Cardiac fibroblast (primary cell): Measurements from ENCODE around the gene CD33.

Experiments
- DNase-seq, 2 donors: peaks; one replicate each; pipeline versions ENCODE4 v3.0.0 to v3.0.0-alpha.2; 2010; ENCODE audit warnings: low read depth in 2 of 2
- H3K4me3 ChIP-seq, 2 donors: replicated peaks in 1 of 2; 1 replicate in 1 of 2; 2 replicates in 1 of 2; pipeline ENCODE4 v1.5.1; 2011; ENCODE audit warnings: low read depth in 2 of 2, low read length in 2 of 2, mild to moderate bottlenecking in 2 of 2, moderate library complexity in 1 of 2
- TF ChIP-seq, protein P1 (sequence below): IDR thresholded peaks from one replicate; pipeline ENCODE4 v1.5.1; 2011; ENCODE audit warnings: low read depth, mild to moderate bottlenecking, low read length, inconsistent platforms

Gene CD33

DNA sequence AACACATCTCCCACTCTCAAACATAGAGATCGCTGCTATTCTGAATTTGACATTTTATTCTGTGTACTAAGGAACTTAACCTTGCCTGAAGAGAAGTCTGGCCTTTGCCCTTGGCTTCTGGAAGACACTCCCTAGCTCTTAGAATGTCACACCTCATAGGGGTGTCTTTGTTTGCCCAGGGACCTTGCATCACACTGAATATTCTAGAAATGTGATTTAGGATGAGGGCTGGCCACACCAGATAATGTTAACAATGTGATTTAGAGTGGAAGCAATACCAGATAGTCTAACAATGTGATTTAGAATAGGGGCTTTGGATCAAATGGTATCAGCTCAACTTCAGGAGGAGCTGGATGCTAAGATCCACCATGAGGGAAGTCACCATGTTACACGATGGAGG, 32.6 kb downstream of the CD33 start:
- no peak for DNase-seq
- TF ChIP-seq, protein P1, sequence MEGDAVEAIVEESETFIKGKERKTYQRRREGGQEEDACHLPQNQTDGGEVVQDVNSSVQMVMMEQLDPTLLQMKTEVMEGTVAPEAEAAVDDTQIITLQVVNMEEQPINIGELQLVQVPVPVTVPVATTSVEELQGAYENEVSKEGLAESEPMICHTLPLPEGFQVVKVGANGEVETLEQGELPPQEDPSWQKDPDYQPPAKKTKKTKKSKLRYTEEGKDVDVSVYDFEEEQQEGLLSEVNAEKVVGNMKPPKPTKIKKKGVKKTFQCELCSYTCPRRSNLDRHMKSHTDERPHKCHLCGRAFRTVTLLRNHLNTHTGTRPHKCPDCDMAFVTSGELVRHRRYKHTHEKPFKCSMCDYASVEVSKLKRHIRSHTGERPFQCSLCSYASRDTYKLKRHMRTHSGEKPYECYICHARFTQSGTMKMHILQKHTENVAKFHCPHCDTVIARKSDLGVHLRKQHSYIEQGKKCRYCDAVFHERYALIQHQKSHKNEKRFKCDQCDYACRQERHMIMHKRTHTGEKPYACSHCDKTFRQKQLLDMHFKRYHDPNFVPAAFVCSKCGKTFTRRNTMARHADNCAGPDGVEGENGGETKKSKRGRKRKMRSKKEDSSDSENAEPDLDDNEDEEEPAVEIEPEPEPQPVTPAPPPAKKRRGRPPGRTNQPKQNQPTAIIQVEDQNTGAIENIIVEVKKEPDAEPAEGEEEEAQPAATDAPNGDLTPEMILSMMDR: no peak
- H3K4me3 ChIP-seq: no peak overlapping the region

DNA sequence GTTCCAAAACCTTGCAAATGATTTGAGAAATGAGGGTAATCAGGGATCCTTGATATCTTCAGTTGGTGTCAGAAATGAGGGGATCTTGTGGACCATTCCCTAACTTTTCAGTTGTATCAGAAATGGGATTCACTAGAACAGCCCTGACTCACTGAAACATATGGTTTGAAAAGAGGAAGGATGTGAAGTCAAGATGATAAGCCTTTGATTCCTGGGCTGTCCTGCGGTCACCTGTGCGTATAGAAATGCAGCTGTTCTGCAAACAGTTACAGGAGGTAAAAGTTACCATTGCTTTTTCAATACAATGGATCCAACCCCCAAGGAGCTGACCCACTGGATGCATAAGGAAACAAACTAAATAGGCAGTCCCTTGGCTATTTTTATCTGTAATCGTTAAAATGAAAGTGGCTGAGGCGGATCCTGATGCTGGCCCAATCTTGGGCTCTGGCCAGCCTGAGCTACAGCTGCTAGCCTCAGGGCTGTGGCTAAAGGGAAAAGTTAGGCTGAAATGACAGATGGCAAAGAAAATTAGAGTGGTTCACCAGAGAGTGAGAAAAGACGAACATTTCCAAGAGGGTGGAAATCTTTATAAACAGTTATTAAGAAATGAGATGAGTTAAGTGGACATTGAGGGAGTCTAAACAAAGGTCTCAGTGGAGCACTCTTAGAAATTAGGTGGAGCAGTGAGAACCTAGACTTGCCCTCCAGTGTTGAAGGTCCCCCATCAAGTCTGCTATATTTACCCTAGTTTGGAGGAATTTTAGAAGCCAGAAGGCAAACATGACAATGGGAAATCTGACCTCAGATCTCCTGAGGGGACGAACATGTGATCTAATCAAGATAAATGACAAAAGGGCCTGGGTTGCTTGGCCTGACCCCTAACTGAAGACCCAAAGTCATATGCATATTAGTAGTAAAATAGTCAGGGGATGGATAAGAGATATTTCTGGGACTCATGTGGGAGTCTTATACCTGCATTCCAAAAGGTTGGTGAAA, 33.6 kb downstream of the CD33 start:
- TF ChIP-seq, protein P1: no peak
- no peak for DNase-seq
- H3K4me3 ChIP-seq: no peak overlapping the region

DNA sequence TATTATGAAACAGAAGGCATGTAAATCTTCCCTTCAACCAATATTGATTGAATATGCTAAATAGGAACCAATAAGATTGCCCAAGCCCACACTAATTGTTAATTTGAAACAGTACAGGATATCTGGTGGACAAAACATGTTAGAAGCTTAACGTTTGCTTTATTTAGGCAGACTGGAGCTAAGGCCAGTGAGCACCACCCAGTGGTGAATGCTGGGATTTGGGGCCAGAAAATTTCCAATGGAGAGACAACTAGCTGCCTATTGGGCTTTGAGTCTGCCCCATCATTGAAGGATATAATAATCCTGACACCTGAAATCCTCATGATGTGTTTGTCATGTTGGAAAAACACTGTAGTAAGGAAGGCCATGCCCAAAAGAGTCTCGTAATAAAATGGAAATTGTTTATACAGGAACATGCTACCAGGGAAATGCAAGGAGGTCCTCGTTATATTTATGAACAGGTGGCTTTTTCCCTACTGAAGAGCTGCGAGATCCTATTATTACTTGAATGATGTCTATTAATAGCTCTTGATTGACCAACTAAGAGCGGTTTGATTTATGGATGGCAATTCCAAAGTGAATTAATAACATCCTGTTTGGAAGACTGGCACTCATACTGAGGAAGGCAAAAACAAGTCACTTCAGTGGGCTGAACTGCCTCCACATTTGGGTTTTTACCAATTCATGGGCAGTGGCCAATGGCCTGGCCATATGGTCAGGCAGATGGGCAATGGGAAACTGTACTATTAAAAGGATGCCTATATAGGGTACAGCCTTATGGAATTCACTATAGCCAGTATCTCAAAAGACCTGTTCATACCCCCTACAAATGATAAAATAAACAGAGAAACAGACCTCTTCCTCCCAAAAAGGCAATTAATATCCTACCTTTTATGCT, 34.7 kb downstream of the CD33 start:
- peak; percentile 51 to 54 for DNase-seq
- H3K4me3 ChIP-seq: no peak overlapping the region
- TF ChIP-seq, protein P1: peak; percentile 82

DNA sequence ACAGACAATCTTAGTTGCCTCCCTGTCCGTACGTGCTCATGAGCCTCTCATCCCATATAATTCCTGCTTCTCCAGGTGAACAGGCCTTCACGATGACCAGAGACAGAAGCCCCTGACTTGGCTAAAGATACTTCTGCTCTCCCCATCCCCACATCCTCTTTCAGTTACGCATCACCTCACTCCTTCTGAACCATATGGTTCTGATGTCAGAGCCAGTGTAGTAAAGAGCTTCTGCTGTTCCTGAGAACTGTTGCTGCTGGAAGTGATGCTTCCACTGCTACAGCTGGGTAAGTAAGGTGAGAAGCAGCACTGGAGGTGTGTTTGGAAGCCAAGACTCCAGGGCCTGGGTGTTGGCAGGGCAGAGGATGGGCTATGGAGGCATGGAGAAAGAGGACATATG, 38.9 kb downstream of the CD33 start:
- H3K4me3 ChIP-seq: no peak overlapping the region
- no peak for DNase-seq
- TF ChIP-seq, protein P1: no peak

DNA sequence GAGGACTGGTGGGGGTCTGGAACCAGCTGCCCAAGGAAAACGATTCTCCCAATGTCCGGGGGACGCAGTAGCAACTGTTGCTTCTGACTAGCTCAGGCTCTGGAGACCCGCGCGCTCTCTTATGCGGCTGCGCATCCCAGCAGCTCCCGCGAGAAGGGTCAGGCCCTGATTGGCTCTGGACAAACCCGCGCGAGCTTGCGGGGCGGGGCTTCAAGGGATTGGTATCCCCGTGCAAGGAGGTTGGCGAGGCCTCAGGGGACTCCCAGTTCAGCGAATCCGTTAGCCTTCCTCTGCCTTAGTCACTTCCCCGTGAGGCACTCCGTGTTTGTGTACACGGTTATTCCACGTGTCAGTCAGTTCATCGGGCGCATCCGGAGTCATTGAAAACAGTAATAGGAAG, 46.2 kb downstream of the CD33 start:
- DNase-seq: peak in 1 of 2 donors; percentile 1
- TF ChIP-seq, protein P1: no peak
- no peak overlapping the region for H3K4me3 ChIP-seq

DNA sequence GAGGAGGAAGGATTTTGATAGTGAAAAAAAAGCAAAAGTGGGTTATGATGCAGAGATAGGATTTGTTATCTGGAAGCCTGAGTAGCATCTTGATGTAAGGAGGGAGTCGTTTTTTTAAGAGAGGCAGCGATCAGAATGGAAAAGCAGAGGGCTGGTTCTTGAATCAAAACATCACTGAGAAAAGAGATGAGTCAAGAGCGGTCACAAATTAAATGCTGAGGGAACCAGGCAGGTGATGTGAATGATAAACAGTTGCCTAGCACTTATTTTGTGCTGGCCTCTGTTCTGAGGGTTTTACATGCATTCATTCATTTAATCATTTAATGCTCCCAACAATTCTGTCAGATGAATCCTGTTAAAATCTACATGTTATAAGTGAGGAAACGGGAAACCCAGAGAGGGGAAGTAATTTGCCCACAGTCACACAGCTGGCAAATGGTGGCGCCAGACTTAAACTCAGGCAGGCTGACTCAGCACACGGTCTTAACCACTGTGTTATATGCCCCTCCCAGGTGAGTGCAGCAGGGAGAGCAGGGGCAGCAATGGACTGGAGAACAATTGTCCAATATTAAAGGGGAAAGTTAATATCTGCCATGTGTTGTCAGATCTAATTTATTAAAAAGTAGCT, 47.4 kb downstream of the CD33 start:
- DNase-seq: no peak
- H3K4me3 ChIP-seq: no peak overlapping the region
- TF ChIP-seq, protein P1: no peak
